Naive B cell (primary cell): ENCODE data around the gene STX8. TPM values are rescaled to one million over a fixed set of nuclear protein-coding genes. Genes with fewer than 3 reads are reported as not detected.
A peak's percentile ranks its signal among the peaks of the same experiment; 100 is the strongest.

ENCODE experiments used
- ATAC-seq, 2 donors: fragments of 150-1000 bp; cut with Tn5 transposase; 2 replicates each; pipeline ENCODE4 v1.10.0; 2021; ENCODE audit warnings: low read depth in 2 of 2, mild to moderate bottlenecking in 2 of 2, moderate library complexity in 2 of 2
- DNase-seq: peaks from one replicate; pipeline ENCODE4 v3.0.0; 2022
- H3K27ac Mint-ChIP-seq, 6 donors: one replicate each; pipeline ENCODE4 v1.8.0; 2020 to 2022; ENCODE audit warnings: mild to moderate bottlenecking in 6 of 6, mixed read lengths in 6 of 6, moderate library complexity in 5 of 6, inconsistent platforms in 2 of 6
- H3K27me3 Mint-ChIP-seq, 3 donors: one replicate each; pipeline ENCODE4 v1.8.0; 2021 to 2022; ENCODE audit warnings: mixed read lengths in 3 of 3, mild to moderate bottlenecking in 1 of 3
- H3K36me3 Mint-ChIP-seq, 2 donors: one replicate each; pipeline ENCODE4 v1.8.0; 2020 to 2022; ENCODE audit warnings: mixed read lengths in 2 of 2, inconsistent platforms in 1 of 2, mild to moderate bottlenecking in 1 of 2
- H3K4me1 Mint-ChIP-seq, 3 donors: one replicate each; pipeline ENCODE4 v1.8.0; 2020 to 2022; ENCODE audit warnings: mixed read lengths in 3 of 3, inconsistent platforms in 1 of 3, mild to moderate bottlenecking in 1 of 3, moderate library complexity in 1 of 3
- H3K4me3 Mint-ChIP-seq, 8 donors: one replicate each; pipeline ENCODE4 v1.8.0; 2020 to 2022; ENCODE audit warnings: mild to moderate bottlenecking in 8 of 8, mixed read lengths in 8 of 8, moderate library complexity in 8 of 8, inconsistent platforms in 2 of 8
- H3K9me3 Mint-ChIP-seq, 7 donors: one replicate each; pipeline ENCODE4 v1.8.0; 2020 to 2022; ENCODE audit warnings: mixed read lengths in 7 of 7, mild to moderate bottlenecking in 5 of 7, inconsistent platforms in 2 of 7, moderate library complexity in 1 of 7
- polyA plus RNA-seq, 6 donors: library from polyadenylated mRNA; unstranded; fragments of 300-500 nt; fragmentation: Illumina TruSeq; gene quantifications; one replicate each; pipeline ENCODE4 v1.2.3, GENCODE V29; 2021; ENCODE audit warnings: low read depth in 6 of 6

Gene STX8
- polyA plus RNA-seq, 6 donors from 2014 or later: 90.4 to 141 (median 107) TPM

DNA sequence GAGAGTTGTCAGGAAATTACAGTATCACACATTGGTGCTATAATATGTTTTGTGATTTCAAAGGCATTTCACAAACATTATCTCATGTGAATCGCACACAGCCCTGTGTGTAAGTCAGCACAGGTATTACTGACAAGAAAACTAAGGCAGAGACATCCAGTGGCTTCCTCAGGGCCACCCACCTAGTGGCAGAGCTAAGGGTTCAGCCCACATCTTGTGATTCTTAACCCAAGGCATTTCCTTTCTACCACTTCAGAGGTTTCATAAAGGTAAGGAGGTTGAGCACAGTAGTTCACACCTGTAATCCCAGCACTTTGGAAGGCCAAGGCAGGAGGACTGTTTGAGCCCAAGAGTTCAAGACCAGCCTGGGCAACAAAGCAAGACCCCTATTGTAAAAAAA lies 58.2 kb downstream of the STX8 start:
- Mint-ChIP-seq H3K9me3 (peaks cover 0 to 7% (median 0%) of the 10 kb centered on the region in 7 donors), H3K27ac (peak overlapping the region in 1 of 6 donors; percentile 61)

GRCh38 chr17:9513266-9513665 lies 62.4 kb downstream of the STX8 start:
- no peak for ATAC-seq
- Mint-ChIP-seq H3K4me3 (no peak overlapping the region), H3K9me3 (peaks cover 8 to 41% (median 25%) of the 10 kb centered on the region in 7 donors), H3K36me3 (peaks cover 33 to 34% of the 10 kb centered on the region in 2 donors), H3K27me3 (no peaks in the 10 kb centered on the region), H3K27ac (no peak overlapping the region), H3K4me1 (peaks cover 0 to 20% (median 5%) of the 10 kb centered on the region in 3 donors)
- DNase-seq: no peak

More for the DNA sequence above, 58.2 kb downstream of the STX8 start:
- ATAC-seq: no peak
- H3K36me3 Mint-ChIP-seq: peaks cover 8 to 9% of the 10 kb centered on the region in 2 donors
- no peak overlapping the region for H3K4me3 Mint-ChIP-seq
- H3K27me3 Mint-ChIP-seq: no peaks in the 10 kb centered on the region
- H3K4me1 Mint-ChIP-seq: peaks cover under 1 to 6% (median under 1%) of the 10 kb centered on the region in 3 donors
- DNase-seq: no peak

DNA sequence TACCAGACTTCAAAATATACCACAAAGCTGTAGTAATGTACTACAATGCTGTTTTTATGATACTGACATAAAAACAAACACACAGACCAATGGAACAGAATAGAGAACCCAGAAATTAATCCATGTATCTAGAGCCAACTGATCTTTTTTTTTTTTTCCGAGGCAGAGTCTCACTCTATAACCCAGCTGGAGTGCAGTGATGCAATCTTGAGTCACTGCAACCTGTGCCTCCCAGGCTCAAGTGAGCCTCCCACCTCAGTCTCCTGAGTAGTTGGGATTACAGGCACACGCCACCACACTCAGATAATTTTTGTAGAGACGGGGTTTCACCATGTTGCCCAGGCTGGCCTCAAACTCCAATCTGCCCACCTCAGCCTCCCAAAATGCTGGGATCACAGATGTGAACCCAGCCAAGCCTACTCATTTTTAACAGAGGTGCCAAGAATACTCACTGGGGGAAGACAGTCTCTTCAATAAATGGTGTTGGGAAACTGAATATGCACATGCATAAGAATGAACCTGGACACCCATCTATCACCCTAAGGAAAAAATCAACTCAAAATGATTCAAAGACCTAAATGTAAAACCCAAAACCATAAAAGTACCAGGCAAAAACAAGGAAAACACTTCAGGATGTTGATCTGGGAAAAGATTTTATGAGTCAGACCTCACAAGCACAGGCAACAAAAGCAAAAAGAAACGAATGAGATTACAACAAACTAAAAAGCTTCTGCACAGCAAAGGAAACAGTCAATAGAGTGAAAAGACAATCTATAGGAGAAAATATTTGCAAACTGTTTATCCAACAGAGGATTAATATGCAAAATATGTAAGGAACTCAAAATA lies 63.1 kb downstream of the STX8 start:
- Mint-ChIP-seq H3K4me3 (no peak overlapping the region), H3K27ac (no peak overlapping the region), H3K4me1 (peaks cover 0 to 20% (median 5%) of the 10 kb centered on the region in 3 donors), H3K9me3 (peaks cover 8 to 47% (median 30%) of the 10 kb centered on the region in 7 donors), H3K36me3 (peaks cover 38 to 41% of the 10 kb centered on the region in 2 donors), H3K27me3 (no peaks in the 10 kb centered on the region)
- no peak for ATAC-seq
- no peak for DNase-seq

GRCh38 chr17:9509236-9509816 lies 66.3 kb downstream of the STX8 start:
- Mint-ChIP-seq H3K27me3 (no peaks in the 10 kb centered on the region), H3K36me3 (peaks cover 45 to 51% of the 10 kb centered on the region in 2 donors), H3K9me3 (peaks cover 12 to 48% (median 31%) of the 10 kb centered on the region in 7 donors), H3K27ac (peak overlapping the region in 1 of 6 donors; percentile 5), H3K4me1 (peaks cover 4 to 20% (median 5%) of the 10 kb centered on the region in 3 donors), H3K4me3 (no peak overlapping the region)
- ATAC-seq (no peak), DNase-seq (no peak)

- peaks cover 12 to 15% of the 10 kb centered on the region in 2 donors for H3K36me3 Mint-ChIP-seq
- H3K27ac Mint-ChIP-seq: no peak overlapping the region
- DNase-seq: no peak
- no peaks in the 10 kb centered on the region for H3K27me3 Mint-ChIP-seq
- peaks cover 0 to 6% (median 0%) of the 10 kb centered on the region in 3 donors for H3K4me1 Mint-ChIP-seq
- no peaks in the 10 kb centered on the region for H3K9me3 Mint-ChIP-seq
- H3K4me3 Mint-ChIP-seq: no peak overlapping the region
- no peak for ATAC-seq
Observed at GRCh38 chr17:9499041-9499440, 76.6 kb downstream of the STX8 start.

DNA sequence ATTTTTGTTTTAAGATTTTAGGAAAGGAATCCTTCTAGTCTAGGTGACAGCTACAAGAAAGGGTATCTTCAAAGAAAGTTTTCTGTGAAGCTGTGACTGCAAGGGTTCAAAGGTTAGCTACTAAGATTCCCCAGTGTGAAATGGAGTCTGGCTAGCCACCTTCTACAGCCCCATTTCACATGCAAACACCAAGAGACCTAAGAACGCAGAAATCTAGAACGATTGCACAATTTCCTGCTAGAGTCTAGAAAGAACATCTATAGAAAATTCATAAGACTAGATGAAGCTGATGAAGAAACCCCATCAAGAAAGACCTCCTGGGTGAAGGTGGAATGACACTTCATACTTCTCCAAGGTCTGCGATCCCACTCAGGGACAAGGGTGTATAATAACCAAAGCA lies 77.1 kb downstream of the STX8 start:
- Mint-ChIP-seq H3K9me3 (peaks cover 0 to 2% (median 0%) of the 10 kb centered on the region in 7 donors), H3K4me1 (peaks cover 0 to 6% (median 0%) of the 10 kb centered on the region in 3 donors), H3K36me3 (peaks cover 13 to 15% of the 10 kb centered on the region in 2 donors), H3K27me3 (no peaks in the 10 kb centered on the region), H3K4me3 (no peak overlapping the region), H3K27ac (no peak overlapping the region)
- ATAC-seq: no peak
- no peak for DNase-seq

DNA sequence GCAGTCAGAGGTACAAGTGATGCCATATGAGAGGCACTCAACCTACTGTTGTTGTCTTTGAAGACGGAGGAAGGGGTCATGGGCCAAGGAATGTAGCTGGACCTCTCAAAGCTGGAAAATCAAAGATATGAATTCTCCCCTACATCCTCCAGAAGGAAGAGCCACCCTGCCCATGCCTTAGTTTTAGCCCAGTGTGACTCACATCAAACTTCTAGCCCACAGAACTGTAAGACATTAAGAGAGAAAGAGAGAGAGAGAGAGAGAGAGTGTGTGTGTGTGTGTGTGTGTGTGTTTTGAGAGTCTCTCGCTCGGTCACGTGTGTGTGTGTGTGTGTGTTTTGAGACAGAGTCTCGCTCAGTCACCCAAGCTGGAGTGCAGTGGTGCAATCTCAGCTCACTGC lies 87.1 kb downstream of the STX8 start:
- Mint-ChIP-seq H3K27ac (peak overlapping the region in 1 of 6 donors; percentile 71), H3K4me1 (peaks cover 0 to 5% (median 0%) of the 10 kb centered on the region in 3 donors), H3K36me3 (peaks cover 36 to 59% of the 10 kb centered on the region in 2 donors), H3K4me3 (no peak overlapping the region), H3K27me3 (no peaks in the 10 kb centered on the region), H3K9me3 (peaks cover 0 to 12% (median 2%) of the 10 kb centered on the region in 7 donors)
- DNase-seq: no peak
- no peak for ATAC-seq

- DNase-seq (no peak), ATAC-seq (no peak)
- peaks cover 0 to 9% (median 2%) of the 10 kb centered on the region in 7 donors for H3K9me3 Mint-ChIP-seq
- H3K4me3 Mint-ChIP-seq: no peak overlapping the region
- H3K36me3 Mint-ChIP-seq: peaks cover 40 to 59% of the 10 kb centered on the region in 2 donors
- H3K4me1 Mint-ChIP-seq: peaks cover 0 to 5% (median 0%) of the 10 kb centered on the region in 3 donors
- no peaks in the 10 kb centered on the region for H3K27me3 Mint-ChIP-seq
- H3K27ac Mint-ChIP-seq: peak overlapping the region in 3 of 6 donors; percentile 63 to 70 (median 63)
Observed at GRCh38 chr17:9487406-9487805, 88.2 kb downstream of the STX8 start.

GRCh38 chr17:9484789-9485188 lies 90.8 kb downstream of the STX8 start:
- Mint-ChIP-seq H3K4me3 (no peak overlapping the region), H3K27me3 (no peaks in the 10 kb centered on the region), H3K36me3 (peaks cover 28 to 36% of the 10 kb centered on the region in 2 donors), H3K9me3 (no peaks in the 10 kb centered on the region), H3K4me1 (peaks cover 0 to 5% (median 0%) of the 10 kb centered on the region in 3 donors), H3K27ac (peak overlapping the region in 3 of 6 donors; percentile 2 to 37 (median 23))
- DNase-seq: no peak
- no peak for ATAC-seq

DNA sequence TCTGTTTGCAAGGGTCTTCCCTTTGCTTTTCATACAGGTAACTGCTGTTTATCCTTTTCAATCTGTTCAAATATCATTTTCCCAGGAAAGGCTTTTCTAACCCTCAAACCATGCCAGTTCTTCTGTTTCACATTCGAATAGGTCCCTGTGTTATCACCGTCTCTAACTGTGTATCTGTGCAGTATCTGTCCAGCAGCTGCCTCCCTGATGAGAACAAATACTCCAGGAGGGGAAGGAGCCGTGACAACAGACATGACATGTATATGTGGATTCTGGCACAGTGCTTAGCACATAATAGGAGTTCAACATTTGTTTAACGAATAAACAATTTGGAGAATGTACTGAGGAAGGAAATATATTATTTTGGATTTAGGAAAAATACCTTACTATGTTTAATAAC lies 95.7 kb downstream of the STX8 start:
- H3K27me3 Mint-ChIP-seq: no peaks in the 10 kb centered on the region
- H3K4me1 Mint-ChIP-seq: peaks cover 0 to 8% (median 0%) of the 10 kb centered on the region in 3 donors
- no peaks in the 10 kb centered on the region for H3K9me3 Mint-ChIP-seq
- DNase-seq (no peak), ATAC-seq (no peak)
- no peak overlapping the region for H3K27ac Mint-ChIP-seq
- peaks cover 11 to 13% of the 10 kb centered on the region in 2 donors for H3K36me3 Mint-ChIP-seq
- H3K4me3 Mint-ChIP-seq: no peak overlapping the region

DNA sequence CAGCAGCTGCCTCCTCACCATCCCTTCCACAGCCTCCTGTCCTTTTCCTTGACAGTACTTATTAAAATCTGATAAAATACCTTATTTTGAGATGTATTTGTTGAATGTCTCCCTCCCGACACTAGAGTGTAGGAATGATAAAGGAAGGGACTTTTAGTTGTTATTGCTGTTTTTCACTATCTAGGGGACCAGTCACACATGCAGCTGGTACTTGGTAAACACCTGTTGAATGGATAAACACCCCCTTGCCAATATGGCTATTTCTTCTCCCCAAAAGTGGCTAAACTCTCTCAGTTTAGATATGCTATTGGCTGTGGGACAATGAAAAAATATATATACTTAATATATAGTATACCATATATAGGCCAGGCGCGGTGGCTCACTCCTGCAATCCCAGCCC lies 96.7 kb downstream of the STX8 start:
- Mint-ChIP-seq H3K4me3 (no peak overlapping the region), H3K9me3 (peaks cover 0 to under 1% (median 0%) of the 10 kb centered on the region in 7 donors), H3K4me1 (peaks cover 0 to 5% (median 0%) of the 10 kb centered on the region in 3 donors), H3K27ac (no peak overlapping the region), H3K36me3 (peaks cover 8 to 10% of the 10 kb centered on the region in 2 donors), H3K27me3 (no peaks in the 10 kb centered on the region)
- ATAC-seq: no peak
- DNase-seq: no peak

- Mint-ChIP-seq H3K36me3 (no peaks in the 10 kb centered on the region), H3K27me3 (no peaks in the 10 kb centered on the region), H3K4me1 (peaks cover 3 to 15% (median 14%) of the 10 kb centered on the region in 3 donors), H3K27ac (no peak overlapping the region), H3K9me3 (peaks cover 0 to 1% (median 0%) of the 10 kb centered on the region in 7 donors), H3K4me3 (no peak overlapping the region)
- ATAC-seq: no peak
- DNase-seq: no peak
Observed at GRCh38 chr17:9475101-9475658, 100.4 kb downstream of the STX8 start.

DNA sequence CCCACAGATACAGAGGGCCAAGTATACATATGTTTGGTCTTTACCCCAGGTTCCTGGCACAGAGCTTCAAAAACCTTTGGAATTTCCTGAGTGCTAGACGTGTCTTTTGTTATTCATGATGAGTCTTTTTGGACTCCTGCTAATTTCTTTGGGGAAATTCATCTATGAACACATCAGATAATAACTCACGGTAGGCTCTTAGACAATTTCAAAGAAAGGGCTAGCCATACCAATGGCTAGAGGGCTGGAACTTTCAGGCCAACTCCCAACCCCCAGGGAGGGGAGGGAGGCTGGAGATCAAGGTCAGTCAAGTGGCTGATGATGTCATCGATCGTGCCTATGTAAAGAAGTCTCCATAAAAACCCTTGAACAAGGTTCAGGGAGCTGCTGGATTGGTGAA lies 101.9 kb downstream of the STX8 start:
- Mint-ChIP-seq H3K4me1 (peaks cover 9 to 27% (median 24%) of the 10 kb centered on the region in 3 donors), H3K36me3 (no peaks in the 10 kb centered on the region), H3K27ac (peak overlapping the region in 1 of 6 donors; percentile 71), H3K9me3 (peaks cover 0 to 1% (median 0%) of the 10 kb centered on the region in 7 donors), H3K27me3 (no peaks in the 10 kb centered on the region), H3K4me3 (no peak overlapping the region)
- ATAC-seq (no peak), DNase-seq (no peak)
